ENCODE measurements around the gene CSTF1.
A peak's percentile ranks its signal among the peaks of the same experiment; 100 is the strongest.

Gene CSTF1

DNA sequence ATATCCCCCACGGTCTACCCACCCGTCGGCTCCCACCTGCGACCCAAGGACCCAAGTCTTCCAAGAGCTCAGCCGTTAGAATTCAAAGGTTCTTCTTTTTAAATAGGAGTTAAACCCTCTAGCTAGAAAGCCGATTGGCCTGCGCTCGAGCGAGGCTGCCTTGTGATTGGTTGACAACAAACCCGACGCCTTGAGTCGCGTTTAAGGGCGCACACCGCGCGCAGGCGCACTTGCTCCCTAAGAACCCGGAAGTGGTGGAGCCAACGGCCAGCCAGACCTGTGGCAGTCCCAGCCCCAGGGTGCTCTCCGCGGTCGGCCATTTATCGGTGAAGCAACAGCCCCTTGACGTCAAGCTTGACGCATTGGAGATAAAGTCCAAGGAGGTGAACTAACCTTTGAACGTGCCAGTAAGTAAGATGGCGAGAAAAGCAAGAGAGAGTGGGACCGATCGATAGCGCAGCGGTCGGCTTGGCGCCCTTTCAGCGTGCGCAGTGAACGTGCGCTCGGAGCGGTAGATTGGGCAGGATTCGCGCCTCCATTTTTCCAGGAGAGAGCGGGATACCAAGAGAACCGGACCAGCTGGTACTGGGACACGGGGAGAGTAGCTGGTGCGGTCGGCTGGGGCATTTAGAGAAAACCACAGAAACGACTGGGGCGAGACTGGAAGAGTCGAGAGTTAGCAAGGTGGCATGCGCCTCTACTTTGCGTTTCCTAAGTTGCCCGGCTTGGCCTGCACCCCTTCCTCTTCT lies at the start of gene CSTF1, which contains the start of gene AURKA:
CSTF1 (plus strand) TSS at position 514 of the 749 bp plus-strand sequence. CDS start 2,908 bp downstream, outside the sequence.
AURKA (minus strand) TSS at position 84 of the 749 bp plus-strand sequence. CDS start 4,018 bp downstream, outside the sequence.
- DNase-seq = peak; percentile 89 to 99 (median 97)

- DNase-seq = no peak
Observed at GRCh38 chr20:56342783-56343182, 49.7 kb upstream of the CSTF1 start.

- peak in 24 of 56 donors; percentile 7 to 68 (median 25) for DNase-seq
Observed at GRCh38 chr20:56343861-56344381, 48.5 kb upstream of the CSTF1 start.

DNA sequence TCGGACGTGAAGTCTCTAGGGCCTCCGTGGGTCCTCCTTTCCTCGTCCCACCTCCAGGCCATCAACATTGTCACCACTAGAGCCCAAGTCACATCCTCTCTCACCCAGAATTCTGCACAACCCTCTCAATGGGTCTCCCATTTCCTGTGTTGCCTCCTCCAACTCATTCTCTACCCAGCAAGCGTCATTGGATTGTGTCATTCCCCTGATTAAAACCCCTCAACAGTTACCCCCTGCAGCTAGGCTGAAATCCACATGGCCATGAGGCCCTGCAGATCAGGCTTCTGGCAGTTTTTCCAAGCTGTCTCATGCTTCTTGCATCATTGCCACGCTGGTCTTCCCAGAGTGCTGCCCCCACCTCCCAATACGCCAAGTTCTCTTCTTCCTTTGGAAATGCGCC lies 46.5 kb upstream of the CSTF1 start:
- DNase-seq = no peak

DNA sequence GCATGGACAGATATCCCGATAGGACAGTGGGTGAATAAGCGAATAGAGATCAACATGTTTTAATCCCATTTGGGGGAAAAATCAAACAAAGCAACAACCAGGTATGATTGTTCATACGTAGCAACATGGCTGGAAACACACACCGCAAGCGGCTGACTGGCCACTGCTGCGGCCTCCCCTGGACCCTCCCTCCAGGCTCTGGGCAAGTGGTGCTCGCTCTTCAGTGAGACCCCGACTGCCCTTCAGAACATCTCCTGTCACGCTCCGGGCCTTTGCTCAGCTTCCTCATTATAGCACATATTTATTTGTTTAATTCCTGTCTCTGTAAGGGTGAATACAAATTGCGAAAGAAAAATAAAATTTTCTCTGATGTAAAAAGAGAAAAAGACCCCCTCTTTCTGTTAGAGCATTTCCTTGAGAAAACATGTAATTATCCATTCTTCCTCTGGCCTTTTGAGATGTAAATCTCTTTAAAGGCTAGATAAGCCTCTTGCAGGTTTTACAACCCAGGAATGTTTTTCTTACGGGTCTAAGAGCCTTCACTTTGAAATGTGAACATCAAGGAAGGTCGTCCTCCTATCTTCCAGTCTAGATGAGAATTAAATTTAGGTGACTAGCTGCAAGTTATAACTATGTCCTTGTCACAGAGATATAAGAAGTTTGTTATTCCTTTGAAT lies 44.7 kb upstream of the CSTF1 start:
- no peak for DNase-seq

- peak in 1 of 56 donors; percentile 2 for DNase-seq
Observed at GRCh38 chr20:56348305-56348693, 44.1 kb upstream of the CSTF1 start.

DNA sequence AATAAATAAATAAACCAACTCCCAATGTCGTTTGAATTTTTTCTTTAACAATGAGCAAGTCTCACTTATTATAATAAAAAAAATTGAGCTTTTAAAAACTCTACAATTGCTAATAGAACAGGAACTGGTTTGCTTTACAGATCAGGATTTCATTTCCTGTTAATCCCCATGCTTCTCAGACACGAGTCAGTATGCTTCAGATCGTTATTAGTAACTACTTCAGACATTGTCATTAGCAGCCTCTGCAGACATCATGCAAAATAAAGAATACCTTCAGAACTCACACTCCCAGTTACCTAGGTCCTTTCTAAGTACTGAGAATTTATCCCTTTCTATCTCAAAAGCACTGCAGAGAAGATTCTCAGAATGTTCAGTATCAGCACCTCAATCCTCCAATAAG lies 43.7 kb upstream of the CSTF1 start:
- DNase-seq = no peak

GRCh38 chr20:56350842-56351241 lies 41.6 kb upstream of the CSTF1 start:
- DNase-seq = no peak

DNA sequence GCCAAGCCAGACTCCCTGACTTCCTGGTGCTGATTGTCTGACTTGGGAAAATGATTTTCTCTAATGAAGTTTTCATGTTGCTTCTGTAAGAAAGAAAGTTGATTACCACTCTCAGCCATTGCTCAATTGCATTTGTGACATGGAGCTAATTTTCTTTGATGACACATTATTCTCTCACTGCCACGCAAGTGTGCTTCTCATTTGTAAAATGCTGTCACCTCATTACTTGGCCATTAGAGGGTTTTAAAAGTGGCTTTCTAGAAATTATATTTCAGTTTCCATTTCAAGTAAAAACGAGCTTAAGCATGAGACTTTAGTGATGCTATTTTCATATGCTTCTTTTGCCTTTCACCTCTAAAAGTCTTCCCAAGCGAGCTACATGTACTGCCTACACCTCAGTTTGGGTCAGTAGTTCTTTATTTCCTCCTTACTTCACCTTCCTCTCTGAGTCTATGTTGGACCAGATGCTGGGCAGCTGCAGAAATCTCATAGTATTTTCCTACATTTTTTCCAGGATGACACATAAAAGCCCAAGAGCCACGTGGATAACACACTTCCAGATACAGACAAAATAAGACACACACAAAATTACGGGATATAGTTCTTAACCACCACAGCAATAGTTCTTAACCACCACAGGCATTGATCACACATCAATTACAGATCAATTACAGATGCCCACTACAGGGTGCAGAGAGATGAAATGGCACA lies 39.9 kb upstream of the CSTF1 start:
- no peak for DNase-seq

GRCh38 chr20:56353356-56353755 lies 39.1 kb upstream of the CSTF1 start:
- DNase-seq = no peak

DNA sequence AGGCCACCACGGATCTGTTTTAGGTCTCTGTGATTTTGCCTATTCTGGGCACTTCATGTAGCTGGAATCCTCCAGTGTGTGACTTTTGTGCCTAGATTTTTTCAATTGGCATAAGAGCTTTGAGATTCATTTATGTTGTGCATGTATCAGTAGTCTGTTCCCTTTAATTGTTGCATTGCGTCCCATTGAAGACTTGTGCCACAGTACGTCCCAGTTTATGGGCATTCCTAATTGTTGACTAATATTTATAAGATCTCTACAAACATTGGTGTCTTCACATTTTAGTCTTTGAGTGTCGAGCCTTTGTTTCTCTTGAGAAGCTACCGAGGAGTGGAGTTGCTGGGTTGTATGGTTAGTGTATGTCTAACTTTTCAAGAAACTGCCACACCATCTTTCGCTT lies 34.4 kb upstream of the CSTF1 start:
- DNase-seq = no peak

- peak in 54 of 56 donors; percentile 36 to 94 (median 78) for DNase-seq
Observed at GRCh38 chr20:56358600-56359211, 33.7 kb upstream of the CSTF1 start, which contains the start of gene FAM210B. Gene FAM210B (plus strand): TSS chr20:56358974. CDS start chr20:56359006, 32 bp downstream.

DNA sequence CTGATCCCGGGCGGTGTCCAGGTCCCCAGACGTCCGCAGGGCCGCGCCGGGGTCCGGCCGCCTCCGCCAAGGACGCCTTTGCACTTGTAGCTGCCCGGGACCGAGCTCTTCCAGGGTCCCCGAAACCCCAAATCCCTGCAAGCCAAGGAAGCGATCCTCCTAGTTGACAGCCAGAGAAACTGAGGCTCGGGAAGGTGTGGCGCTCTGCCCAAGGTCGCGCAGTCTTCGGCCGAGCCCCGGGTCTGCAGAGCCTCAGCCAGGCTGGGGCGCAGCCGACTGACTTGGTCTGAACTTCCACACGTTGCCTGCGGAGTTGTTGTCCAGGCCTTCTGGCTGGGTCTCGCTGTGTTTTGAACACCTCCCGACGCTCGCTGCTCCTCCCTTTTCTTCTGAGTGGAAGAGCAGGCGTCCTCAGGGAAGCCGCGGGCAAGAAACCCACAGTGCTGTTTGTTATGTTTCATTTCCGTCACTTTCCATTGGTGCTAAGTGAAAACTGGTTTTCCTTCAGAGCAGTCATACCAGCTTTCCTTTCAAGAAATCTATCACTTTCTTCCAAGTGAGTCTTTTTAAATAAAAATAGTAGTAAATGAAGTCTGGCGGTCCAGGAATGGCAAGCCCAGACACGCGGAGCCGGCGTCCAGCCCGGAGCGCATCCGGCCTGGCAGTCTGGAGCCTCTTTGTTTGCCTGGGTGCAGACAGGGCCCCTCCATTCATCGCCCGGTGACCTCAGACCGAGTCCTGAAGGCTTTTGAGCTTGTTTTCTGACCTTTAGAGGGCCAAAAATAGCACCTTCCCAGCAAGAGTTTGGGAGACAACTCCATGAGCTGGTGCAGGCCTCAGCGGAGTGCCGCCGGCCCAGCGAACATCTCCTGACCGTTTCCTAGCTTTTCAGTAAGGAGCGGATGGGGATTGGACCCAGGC lies 33.0 kb upstream of the CSTF1 start:
- peak in 29 of 56 donors; percentile 8 to 63 (median 29) for DNase-seq

DNA sequence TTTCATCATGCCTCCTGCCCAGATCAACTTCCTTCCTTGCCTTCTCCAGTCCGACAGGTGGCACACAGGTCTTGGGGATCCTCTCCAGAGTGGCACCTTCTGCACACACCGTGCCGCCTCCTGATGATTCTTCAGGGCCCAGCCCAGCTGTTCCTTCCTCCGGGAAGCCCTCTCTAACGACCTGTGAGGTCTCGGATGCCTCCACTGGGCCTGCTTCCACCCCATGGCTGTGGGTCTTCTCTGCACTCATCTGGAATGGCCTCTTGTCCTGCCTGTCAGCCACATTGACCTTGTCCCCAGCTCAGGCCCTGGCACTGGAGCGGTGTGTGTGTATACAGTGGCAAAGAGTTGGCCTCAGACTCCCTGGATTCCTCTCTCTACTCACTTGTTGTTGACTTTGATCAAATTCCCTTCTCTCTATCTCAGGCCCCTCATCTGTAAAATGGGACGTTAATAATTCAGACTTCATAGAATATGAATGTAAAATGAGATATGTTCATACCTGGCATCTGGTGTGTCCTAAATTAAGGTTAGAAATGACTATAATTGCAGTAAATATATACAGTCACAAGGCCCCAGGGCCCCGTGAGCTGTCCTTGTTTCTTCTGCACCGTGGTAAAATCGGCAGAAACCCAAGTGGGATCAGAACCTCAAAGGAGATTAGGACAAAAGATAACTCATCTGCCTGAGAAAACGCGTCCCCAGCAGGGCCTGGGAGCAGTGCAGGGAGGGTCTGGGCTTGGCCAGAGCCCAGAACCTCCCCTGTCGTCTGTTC lies 32.1 kb upstream of the CSTF1 start:
- no peak for DNase-seq

DNA sequence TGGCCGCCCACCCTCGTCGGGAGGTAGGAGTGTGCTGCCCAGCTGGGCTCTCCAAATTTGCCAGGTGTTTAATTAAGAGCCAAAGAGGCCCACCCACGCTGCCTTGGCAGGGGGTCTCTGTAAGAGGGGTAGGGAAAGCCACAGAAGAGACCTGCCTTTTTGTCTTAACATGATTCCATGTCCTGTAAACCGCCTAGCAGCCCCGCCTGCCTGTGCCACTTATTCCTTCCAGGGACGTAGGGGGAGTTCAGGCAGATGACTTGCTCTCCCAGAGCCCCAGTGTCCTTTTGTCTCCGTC lies 31.6 kb upstream of the CSTF1 start:
- DNase-seq = no peak

GRCh38 chr20:56361900-56362299 lies 30.5 kb upstream of the CSTF1 start:
- no peak for DNase-seq

GRCh38 chr20:56362833-56363413 lies 29.5 kb upstream of the CSTF1 start:
- DNase-seq = no peak

DNA sequence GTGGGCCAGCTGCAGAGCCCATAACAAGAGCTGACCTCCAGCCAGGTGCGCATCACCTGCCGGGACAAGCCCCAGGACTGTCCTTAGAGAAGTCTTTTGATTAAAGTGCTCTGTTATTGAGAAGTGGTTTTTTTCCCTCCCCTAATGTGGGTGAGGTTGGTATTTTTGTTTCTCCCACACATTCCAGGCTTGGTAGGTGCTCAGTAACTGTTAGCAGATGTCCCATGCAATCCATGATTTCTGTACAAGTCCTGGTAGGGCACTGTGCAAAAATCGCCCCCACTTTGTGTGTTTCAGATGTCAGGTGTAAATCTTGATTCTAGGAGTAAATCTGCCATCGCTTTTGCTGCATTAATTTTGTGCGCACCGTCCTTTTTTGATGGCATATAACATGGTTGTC lies 29.0 kb upstream of the CSTF1 start:
- DNase-seq = peak in 1 of 56 donors; percentile 3
